Measurements from ENCODE around the gene PRMT3. TPM values are rescaled to one million over a fixed set of nuclear protein-coding genes. Genes with fewer than 3 reads are reported as not detected.
A peak's percentile ranks its signal among the peaks of the same experiment; 100 is the strongest.
"Not testable (repeated sequence)": the region's sequence is repeated elsewhere in the genome, so short reads cannot be mapped to it uniquely, and the experiment has no call there.

PRMT3 gene
- polyA plus RNA-seq, 6 donors from 2014 or later: 5.8 to 17.1 (median 9.5) TPM

DNA sequence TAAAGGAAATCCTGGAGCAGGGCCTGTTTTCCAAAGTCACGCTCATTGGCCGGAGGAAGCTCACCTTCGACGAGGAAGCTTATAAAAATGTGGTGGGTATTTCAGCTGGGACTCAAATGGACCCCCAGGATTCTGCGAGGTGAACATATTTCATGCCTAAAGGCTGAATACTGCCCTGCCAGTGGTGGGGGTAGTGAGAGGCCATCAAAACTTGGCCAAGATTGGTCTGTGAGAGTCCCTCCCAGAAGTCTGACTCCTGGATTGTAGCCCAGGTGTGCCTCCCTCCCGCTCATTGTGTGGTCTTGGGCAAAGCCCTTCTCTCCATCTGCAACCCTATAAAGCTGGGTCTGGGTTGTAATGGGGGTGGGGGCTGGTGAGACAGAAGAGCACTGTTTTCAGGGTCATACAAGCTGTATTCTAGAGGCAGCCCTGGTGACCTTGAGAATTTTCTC is 23.1 kb upstream of the PRMT3 start:
- Mint-ChIP-seq H3K4me1 (peaks cover 36 to 55% (median 44%) of the 10 kb centered on the region in 3 donors), H3K4me3 (peak overlapping the region; percentile 88 to 97 (median 91)), H3K36me3 (peaks cover 8 to 11% of the 10 kb centered on the region in 2 donors), H3K27ac (peak overlapping the region in 5 of 6 donors; percentile 47 to 92 (median 86)), H3K9me3 (peaks cover 0 to 9% (median 4%) of the 10 kb centered on the region in 7 donors), H3K27me3 (no peaks in the 10 kb centered on the region)
- ATAC-seq (ENCODE audit: low read depth in 2 of 2): no peak
- DNase-seq: no peak

DNA sequence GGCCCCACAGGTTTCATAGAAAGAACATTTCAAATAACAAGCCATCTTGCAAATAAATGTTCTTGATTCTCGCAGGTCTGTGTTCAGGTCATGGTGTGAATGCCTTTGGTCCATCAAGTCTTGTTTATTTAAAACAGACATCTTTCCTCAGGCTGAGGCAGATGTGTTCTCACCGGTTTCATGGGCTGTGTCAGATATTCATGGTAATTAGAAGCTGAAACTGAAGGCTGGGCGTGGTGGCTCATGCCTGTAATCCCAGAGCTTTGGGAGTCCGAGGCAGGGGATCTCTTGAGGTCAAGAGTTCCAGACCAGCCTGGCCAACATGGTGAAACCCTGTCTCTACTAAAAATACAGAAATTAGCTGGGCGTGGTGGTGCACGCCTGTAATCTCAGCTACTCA is 22.1 kb upstream of the PRMT3 start:
- Mint-ChIP-seq H3K36me3 (peaks cover 5 to 11% of the 10 kb centered on the region in 2 donors), H3K27ac (peak overlapping the region in 1 of 6 donors; percentile 86), H3K4me3 (peak overlapping the region in 4 of 8 donors; percentile 91 to 97 (median 92)), H3K4me1 (peaks cover 31 to 50% (median 42%) of the 10 kb centered on the region in 3 donors)
- H3K27me3 Mint-ChIP-seq; DNase-seq; H3K9me3 Mint-ChIP-seq; ATAC-seq (ENCODE audit: low read depth in 2 of 2): not testable (repeated sequence)

DNA sequence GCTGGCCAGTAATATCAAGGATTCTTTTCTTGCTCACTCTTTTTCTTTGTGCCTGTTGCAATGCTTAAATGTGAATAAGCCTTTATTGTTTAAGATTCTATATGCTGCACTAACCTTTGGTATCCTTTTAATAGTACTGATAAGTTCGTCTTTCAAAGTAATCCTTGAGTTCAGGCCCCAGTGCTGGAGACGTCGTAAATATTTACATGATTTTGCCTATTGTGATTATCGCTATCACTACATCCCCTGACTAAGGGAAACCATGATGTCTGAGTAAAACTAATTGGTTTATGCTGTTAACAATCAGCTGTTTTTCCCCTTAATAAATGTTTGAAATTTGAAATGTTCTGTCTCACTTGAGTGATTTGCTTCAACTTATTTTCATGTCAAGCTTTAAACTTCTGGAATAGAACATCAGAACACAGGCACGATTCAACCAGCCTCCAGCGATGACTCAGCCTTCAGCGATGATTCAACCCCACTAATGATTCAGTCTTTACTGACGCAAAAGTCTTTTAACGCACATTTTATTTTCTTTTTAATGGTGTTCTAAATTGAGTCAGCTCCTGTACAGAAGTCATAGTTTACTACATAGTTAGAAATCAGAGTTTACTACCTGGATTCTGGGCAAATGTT is 20.1 kb upstream of the PRMT3 start:
- H3K4me1 Mint-ChIP-seq: peaks cover 24 to 41% (median 34%) of the 10 kb centered on the region in 3 donors
- H3K4me3 Mint-ChIP-seq: peak overlapping the region in 1 of 8 donors; percentile 45
- peak overlapping the region in 2 of 6 donors; percentile 58 to 62 for H3K27ac Mint-ChIP-seq
- DNase-seq (no peak), ATAC-seq (ENCODE audit: low read depth in 2 of 2) (no peak)
- H3K27me3 Mint-ChIP-seq: no peaks in the 10 kb centered on the region
- no peaks in the 10 kb centered on the region for H3K9me3 Mint-ChIP-seq
- peaks cover 0 to 14% of the 10 kb centered on the region in 2 donors for H3K36me3 Mint-ChIP-seq

DNA sequence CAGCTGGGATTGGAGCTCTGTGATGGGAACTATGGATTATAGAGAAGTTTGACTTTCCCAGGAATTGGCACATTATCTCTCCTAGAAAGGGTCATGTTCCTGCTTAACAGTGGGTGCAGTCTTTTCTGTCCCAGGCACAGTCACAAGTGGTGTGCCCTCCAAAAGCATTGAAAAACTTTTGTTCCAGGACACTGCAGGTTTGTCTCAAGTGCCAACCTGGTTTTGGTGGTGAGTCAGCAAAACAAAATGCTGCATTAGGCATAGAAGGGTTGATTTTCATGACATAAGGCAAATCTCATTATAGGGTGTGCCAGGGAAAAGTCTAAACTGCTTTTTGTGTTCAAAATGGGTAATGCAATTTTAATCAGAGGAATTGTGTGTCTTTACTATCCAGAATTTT is 19.1 kb upstream of the PRMT3 start:
- H3K36me3 Mint-ChIP-seq: peaks cover 0 to 14% of the 10 kb centered on the region in 2 donors
- peaks cover 15 to 32% (median 24%) of the 10 kb centered on the region in 3 donors for H3K4me1 Mint-ChIP-seq
- ATAC-seq (ENCODE audit: low read depth in 2 of 2): no peak
- peak overlapping the region in 1 of 8 donors; percentile 30 for H3K4me3 Mint-ChIP-seq
- H3K9me3 Mint-ChIP-seq: no peaks in the 10 kb centered on the region
- no peak overlapping the region for H3K27ac Mint-ChIP-seq
- no peaks in the 10 kb centered on the region for H3K27me3 Mint-ChIP-seq
- no peak for DNase-seq

DNA sequence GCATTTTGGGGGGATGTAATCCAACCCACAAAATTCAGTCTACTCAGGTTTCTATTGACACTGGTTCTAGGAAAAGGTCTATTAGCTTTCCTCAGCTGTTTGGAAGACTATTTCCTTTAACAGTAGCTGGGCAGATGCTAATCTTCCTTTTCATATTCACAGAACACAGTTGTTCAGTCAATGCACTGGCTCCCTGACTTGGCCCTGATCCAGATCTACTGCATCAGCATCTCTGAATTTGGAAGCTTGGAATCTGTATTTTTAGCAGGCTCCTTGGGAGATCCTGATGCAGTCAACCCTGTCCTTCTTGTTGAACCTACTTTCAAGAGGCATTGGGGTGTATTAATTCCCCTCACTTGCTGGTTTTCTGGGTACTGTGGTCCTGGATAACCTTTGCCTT is 17.7 kb upstream of the PRMT3 start:
- DNase-seq: no peak
- Mint-ChIP-seq H3K27me3 (no peaks in the 10 kb centered on the region), H3K4me3 (no peak overlapping the region), H3K27ac (no peak overlapping the region), H3K9me3 (no peaks in the 10 kb centered on the region), H3K36me3 (peaks cover 0 to 18% of the 10 kb centered on the region in 2 donors), H3K4me1 (peaks cover 9 to 22% (median 16%) of the 10 kb centered on the region in 3 donors)
- no peak for ATAC-seq (ENCODE audit: low read depth in 2 of 2)

DNA sequence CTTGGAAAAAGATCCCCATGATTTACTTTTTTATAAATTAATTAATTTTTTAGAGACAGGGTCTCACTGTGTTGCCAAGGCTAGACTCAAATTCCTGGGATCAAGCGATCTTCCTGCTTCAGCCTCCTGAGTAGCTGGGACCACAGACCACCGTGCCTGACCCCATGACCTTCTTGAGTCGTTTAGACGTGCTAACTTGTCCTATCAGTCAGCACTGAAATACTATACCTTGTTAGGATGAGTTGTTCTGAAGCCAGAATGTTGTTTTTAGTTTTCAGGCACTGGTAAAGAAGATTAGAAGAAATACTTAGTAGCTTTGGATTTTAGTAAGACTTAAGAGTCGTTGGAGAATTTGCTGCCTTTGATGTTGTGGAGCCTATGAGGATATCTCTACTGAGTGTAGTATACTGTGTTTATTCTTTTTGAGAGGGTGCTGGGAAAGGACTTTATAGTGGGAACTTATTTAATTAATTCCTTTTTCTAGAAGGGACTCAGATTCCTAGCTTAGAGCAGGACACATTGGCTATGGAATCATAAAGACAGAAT is 15.4 kb upstream of the PRMT3 start:
- Mint-ChIP-seq H3K36me3 (peaks cover 0 to 18% of the 10 kb centered on the region in 2 donors), H3K27ac (peak overlapping the region in 1 of 6 donors; percentile 76), H3K4me1 (peaks cover 1 to 4% (median 3%) of the 10 kb centered on the region in 3 donors), H3K9me3 (no peaks in the 10 kb centered on the region), H3K4me3 (no peak overlapping the region), H3K27me3 (no peaks in the 10 kb centered on the region)
- DNase-seq: no peak
- no peak for ATAC-seq (ENCODE audit: low read depth in 2 of 2)

DNA sequence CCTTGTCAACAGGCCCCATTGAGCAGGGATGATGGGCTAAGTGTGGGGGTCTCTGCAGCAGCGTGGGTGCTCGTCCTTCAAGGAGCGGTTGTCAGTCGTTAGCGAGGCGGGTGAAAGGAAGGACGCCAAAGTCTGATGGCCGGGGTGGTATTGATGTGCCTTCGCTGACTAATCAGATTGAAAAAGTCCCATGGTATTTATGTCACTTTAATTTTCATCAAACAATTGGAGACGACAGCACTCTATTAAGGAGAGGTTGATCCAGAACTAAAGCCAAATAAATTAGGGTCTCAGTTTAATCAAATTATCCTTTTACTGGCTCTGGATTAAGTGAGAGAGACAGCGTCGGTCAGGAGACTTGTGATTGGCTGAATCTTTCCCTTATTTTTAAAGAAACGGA is 14.4 kb upstream of the PRMT3 start:
- Mint-ChIP-seq H3K27me3 (no peaks in the 10 kb centered on the region), H3K4me1 (no peaks in the 10 kb centered on the region), H3K36me3 (peaks cover 0 to 20% of the 10 kb centered on the region in 2 donors), H3K9me3 (no peaks in the 10 kb centered on the region), H3K27ac (no peak overlapping the region), H3K4me3 (no peak overlapping the region)
- DNase-seq (no peak), ATAC-seq (ENCODE audit: low read depth in 2 of 2) (no peak)

DNA sequence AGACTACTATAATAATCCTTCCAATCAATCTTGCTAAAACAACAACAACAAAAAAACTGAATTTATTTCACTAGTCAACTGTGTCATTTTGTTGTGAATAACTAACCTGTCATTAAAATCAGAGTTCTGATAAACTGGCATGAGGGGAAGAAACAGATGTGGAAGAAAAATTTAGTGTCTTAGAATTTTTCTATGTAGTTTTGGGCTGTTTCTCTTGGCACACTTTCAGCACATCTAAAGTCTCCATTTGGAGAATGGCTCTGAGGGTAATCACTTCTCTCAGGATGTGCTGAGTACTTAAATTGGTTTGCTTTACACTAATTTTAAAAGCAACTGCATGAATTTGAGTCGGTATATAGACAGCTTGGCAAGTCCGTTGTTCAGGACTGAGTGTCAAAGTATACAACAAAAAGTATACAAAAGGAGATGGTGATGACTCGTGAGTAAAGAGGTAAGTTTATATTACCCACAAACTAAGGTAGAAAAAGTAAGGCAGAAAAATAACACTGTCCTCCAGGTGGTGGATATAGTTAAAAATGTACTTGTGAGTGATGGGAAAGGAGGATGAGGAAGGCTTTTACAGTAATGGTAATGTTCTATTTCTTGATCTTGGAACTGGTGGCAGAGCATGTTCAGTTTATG is 13.8 kb upstream of the PRMT3 start:
- Mint-ChIP-seq H3K36me3 (peaks cover 0 to 20% of the 10 kb centered on the region in 2 donors), H3K4me3 (no peak overlapping the region), H3K27me3 (no peaks in the 10 kb centered on the region), H3K27ac (peak overlapping the region in 1 of 6 donors; percentile 22), H3K9me3 (no peaks in the 10 kb centered on the region), H3K4me1 (no peaks in the 10 kb centered on the region)
- no peak for ATAC-seq (ENCODE audit: low read depth in 2 of 2)
- no peak for DNase-seq

DNA sequence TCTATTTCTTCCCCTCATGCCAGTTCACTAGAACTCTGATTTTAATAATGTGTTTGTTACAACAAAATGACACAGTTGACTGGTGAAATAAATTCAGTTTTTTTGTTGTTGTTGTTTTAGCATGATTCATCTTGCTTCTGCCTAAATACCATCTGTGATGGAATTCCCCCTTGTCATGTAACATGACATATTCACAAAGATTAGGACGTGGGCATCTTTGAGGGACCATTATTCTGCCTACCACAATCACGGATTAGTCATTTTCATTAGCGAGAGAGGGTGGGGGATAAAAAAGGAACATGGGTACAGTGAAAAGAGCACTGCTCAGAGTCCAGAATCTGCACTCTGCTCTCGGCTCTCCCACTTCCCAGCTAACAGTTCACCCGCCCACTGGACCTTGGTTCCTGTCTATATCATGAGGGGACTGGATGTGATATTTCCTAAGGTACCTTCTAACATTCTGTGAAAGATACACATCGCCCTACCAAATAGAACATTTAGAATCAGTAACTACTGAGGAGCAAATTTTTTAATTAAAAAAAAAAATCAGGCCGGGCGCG is 12.7 kb upstream of the PRMT3 start:
- ATAC-seq (ENCODE audit: low read depth in 2 of 2) (no peak), DNase-seq (no peak)
- H3K4me3 Mint-ChIP-seq: no peak overlapping the region
- no peaks in the 10 kb centered on the region for H3K4me1 Mint-ChIP-seq
- H3K36me3 Mint-ChIP-seq: peaks cover 0 to 26% of the 10 kb centered on the region in 2 donors
- peak overlapping the region in 1 of 6 donors; percentile 9 for H3K27ac Mint-ChIP-seq
- H3K27me3 Mint-ChIP-seq: no peaks in the 10 kb centered on the region
- H3K9me3 Mint-ChIP-seq: no peaks in the 10 kb centered on the region

DNA sequence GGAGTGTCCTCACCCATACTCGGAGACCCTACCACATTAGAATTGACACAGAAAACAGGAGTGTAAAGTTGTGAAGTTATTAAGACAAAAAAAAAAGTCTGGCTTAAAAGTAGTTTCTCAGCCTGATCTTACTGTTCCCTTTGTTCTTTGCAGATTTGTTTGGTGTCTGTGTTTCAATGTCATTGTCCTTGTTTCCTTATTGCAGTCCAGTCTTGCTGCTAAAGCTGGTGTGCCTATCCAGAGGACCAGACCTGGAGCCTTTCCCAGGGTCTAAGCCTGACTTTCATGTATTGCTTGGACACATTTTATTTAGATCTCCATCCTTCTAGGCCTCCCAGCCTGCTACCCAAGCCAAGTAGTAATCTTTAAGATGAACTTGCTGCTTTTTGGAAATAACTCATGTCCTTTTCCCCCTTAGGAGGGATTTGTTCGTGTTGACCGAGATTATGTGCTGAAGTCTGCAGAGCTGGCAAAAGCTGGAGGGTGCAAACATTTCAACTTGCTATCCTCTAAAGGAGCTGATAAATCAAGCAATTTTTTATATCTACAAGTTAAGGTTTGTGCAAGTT is 11.3 kb upstream of the PRMT3 start:
- DNase-seq (no peak), ATAC-seq (ENCODE audit: low read depth in 2 of 2) (no peak)
- no peak overlapping the region for H3K4me3 Mint-ChIP-seq
- H3K4me1 Mint-ChIP-seq: no peaks in the 10 kb centered on the region
- no peaks in the 10 kb centered on the region for H3K9me3 Mint-ChIP-seq
- peak overlapping the region in 1 of 6 donors; percentile 54 for H3K27ac Mint-ChIP-seq
- H3K27me3 Mint-ChIP-seq: no peaks in the 10 kb centered on the region
- H3K36me3 Mint-ChIP-seq: peaks cover 0 to 28% of the 10 kb centered on the region in 2 donors

DNA sequence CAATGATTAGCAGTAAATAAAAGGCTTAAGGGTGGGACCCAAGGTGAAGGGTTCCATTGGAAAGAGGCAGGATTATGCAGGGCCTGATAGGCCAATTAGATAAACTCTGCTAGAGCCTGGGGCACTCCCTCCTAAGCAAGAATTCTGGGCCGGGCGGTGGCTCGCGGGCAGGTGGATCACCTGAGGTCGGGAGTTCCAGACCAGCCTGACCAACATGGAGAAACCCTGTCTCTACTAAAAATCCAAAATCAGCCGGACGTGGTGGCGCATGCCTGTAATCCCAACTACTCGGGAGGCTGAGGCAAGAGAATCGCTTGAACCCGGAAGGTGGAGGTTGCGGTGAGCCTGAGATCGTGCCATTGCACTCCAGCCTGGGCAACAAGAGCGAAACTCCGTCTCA is 1.5 kb upstream of the PRMT3 start:
- Mint-ChIP-seq H3K27ac (peak overlapping the region in 3 of 6 donors; percentile 59 to 99 (median 98)), H3K4me3 (peak overlapping the region; percentile 66 to 100 (median 98)), H3K4me1 (peaks cover 15 to 25% (median 16%) of the 10 kb centered on the region in 3 donors)
- DNase-seq; H3K36me3 Mint-ChIP-seq; H3K9me3 Mint-ChIP-seq; ATAC-seq (ENCODE audit: low read depth in 2 of 2); H3K27me3 Mint-ChIP-seq: not testable (repeated sequence)

DNA sequence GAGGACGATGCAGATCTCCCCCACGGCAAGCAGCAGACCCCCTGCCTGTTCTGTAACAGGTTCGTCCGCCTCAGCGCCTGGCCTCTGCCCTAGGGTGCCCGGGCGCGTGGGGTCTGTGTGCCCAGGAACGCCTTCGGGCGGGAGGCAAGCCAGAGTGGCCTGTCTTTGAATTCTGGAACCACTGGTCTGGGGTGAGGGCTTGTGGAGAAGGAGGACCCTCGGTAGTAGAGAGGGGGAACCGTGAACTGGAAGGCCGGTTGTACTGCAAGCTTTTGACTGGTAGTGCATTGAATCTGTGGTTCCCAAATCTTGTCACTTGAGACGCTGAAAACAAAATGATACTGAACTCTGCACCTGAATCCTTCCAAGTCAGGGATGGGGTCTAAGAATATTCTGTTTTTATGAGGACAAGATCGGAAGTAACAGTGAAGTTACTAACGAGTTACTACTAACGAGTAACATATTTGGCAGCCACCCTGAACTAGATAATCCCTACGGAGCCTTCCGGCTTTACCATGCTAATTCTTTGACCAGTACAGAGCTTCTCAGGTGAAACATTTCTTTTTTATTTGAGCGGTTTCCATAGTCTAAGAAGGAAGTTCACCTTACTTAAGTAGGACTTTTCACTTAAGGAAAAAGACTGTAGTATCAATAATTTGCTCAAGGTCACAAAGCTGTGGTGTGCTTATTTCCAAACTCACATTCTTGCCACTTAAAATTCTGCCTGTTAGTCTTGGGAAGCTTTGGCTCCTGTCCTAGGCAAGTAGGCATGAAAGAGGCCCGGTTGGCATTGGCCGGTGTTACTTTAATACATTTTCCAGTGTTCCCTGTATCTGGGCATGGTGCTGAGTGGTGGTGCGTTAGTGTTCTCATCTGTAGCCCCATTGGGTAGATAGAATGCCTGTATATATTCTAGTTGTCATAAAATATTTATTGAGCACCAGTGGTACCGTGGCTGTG is 860 bp downstream of the PRMT3 start:
- ATAC-seq (ENCODE audit: low read depth in 2 of 2): peak in 1 of 2 donors; percentile 3
- Mint-ChIP-seq H3K4me3 (peak overlapping the region; percentile 96 to 100 (median 98)), H3K27me3 (no peaks in the 10 kb centered on the region), H3K27ac (peak overlapping the region; percentile 91 to 100 (median 96)), H3K4me1 (peaks cover 15 to 25% (median 16%) of the 10 kb centered on the region in 3 donors), H3K36me3 (no peaks in the 10 kb centered on the region), H3K9me3 (no peaks in the 10 kb centered on the region)
- DNase-seq: peak; percentile 21

Measured in naive B cell (primary cell).